BE2C (cell line): ENCODE data around the gene TMEM271.

ENCODE experiments used
- DNase-seq: peaks from one replicate; pipeline ENCODE4 v3.0.0-alpha.2; 2020
- H3K27me3 ChIP-seq: fragments of 250-450 bp; sonication (Bioruptor Pico); 2 replicates; pipeline ENCODE4 v1.5.1; 2020; ENCODE audit warnings: mild to moderate bottlenecking
- H3K36me3 ChIP-seq: fragments of 250-450 bp; sonication (Bioruptor Pico); 2 replicates; pipeline ENCODE4 v1.5.1; 2020; ENCODE audit warnings: mild to moderate bottlenecking
- H3K4me1 ChIP-seq: fragments of 250-450 bp; sonication (Bioruptor Pico); 2 replicates; pipeline ENCODE4 v1.5.1; 2020
- H3K4me3 ChIP-seq: 2 replicates; pipeline ENCODE4 v1.5.1; 2011; ENCODE audit warnings: low read depth, low read length
- H3K9me3 ChIP-seq: fragments of 250-450 bp; sonication (Bioruptor Pico); 2 replicates; pipeline ENCODE4 v1.5.1; 2020
- CTCF ChIP-seq: IDR thresholded peaks from 2 replicates; pipeline ENCODE4 v1.5.1; 2012; ENCODE audit warnings: mild to moderate bottlenecking, low read depth, low read length

The TMEM271 gene

GRCh38 chr4:571838-572572, 4.1 kb downstream of the TMEM271 start:
- H3K27me3 ChIP-seq = peaks cover 19% of the 10 kb centered on the region
- H3K4me3 ChIP-seq = no peak overlapping the region
- no peaks in the 10 kb centered on the region for H3K36me3 ChIP-seq
- TF ChIP-seq CTCF = no peak
- H3K4me1 ChIP-seq = no peaks in the 10 kb centered on the region
- no peaks in the 10 kb centered on the region for H3K9me3 ChIP-seq
- DNase-seq = no peak

DNA sequence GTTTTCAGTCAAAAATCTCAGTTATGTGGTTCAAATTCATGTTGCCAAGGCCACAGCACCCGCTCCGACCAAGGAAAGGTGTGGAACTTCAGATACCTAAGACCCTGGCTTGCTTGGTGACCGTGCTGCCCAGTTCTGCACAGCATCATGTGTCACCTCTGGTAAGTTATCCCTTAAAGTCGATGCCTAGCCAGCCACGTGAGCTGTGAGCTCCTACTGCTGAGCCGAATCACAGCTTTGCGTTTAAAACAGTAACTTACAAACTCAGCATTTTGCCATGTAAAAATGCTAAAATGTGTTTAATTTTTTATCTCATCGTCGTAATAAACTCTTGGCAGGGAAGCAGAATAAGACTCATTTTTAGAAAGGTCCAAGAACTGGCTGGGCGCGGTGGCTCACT, 5.3 kb downstream of the TMEM271 start:
- no peak for TF ChIP-seq CTCF
- Histone ChIP-seq H3K36me3 (no peaks in the 10 kb centered on the region), H3K4me1 (no peaks in the 10 kb centered on the region), H3K9me3 (no peaks in the 10 kb centered on the region), H3K4me3 (no peak overlapping the region), H3K27me3 (peaks cover 18% of the 10 kb centered on the region)
- no peak for DNase-seq

DNA sequence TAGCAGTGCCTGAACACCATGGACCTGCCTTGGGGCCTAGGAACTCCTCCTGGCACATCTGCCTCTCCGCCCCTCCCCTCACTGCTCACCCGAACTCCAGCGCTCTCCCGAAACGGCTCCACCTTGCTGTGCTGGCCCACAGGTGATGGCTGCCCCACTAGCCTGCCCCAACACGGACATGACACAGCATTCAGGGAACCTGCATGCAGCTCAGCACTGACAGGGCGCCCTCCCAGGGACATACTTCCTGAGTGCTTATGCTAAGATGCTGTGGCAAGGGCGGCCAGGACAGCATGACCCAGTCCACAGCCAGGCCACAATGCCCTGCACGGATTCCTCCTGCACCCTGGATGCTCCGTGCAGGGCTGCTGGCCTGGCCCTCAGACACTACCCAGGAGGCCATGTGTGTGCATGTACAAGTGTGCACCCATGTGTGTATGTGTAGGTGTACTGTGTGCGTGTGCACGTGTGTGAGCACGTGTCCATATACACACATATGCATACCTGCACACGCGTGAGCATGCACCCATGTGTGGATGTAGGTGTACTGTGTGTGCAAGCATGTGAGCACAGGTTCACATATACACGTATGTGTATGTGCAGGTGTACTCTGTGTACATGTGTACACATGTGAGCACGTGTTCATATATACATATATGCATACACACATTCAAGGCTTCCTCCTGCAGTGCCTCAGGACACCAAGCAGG, 6.0 kb downstream of the TMEM271 start:
- no peaks in the 10 kb centered on the region for H3K9me3 ChIP-seq
- no peak overlapping the region for H3K4me3 ChIP-seq
- no peak for TF ChIP-seq CTCF
- no peak for DNase-seq
- H3K36me3 ChIP-seq = no peaks in the 10 kb centered on the region
- no peaks in the 10 kb centered on the region for H3K4me1 ChIP-seq
- H3K27me3 ChIP-seq = peaks cover 14% of the 10 kb centered on the region; the same call in 1 of the 2 replicates

GRCh38 chr4:568962-569361, 7.1 kb downstream of the TMEM271 start:
- peaks cover 6% of the 10 kb centered on the region; the same call in 1 of the 2 replicates for H3K27me3 ChIP-seq
- TF ChIP-seq CTCF = no peak
- H3K36me3 ChIP-seq = no peaks in the 10 kb centered on the region
- H3K4me3 ChIP-seq = no peak overlapping the region
- no peak for DNase-seq
- H3K9me3 ChIP-seq = no peaks in the 10 kb centered on the region
- no peaks in the 10 kb centered on the region for H3K4me1 ChIP-seq

GRCh38 chr4:568351-568652, 7.8 kb downstream of the TMEM271 start:
- peaks cover 2% of the 10 kb centered on the region; the same call in 1 of the 2 replicates for H3K27me3 ChIP-seq
- no peaks in the 10 kb centered on the region for H3K9me3 ChIP-seq
- no peak for DNase-seq
- H3K36me3 ChIP-seq = no peaks in the 10 kb centered on the region
- no peak overlapping the region for H3K4me3 ChIP-seq
- H3K4me1 ChIP-seq = no peaks in the 10 kb centered on the region
- TF ChIP-seq CTCF = no peak
